Stimulated activated CD8-positive, alpha-beta memory T cell treated with anti-CD3 and anti-CD28 coated beads, Interleukin-4, amount 100 ng/mL, for 24 hours (primary cell): ENCODE data around the gene STRN.
"Not testable (repeated sequence)": the region's sequence is repeated elsewhere in the genome, so short reads cannot be mapped to it uniquely, and the experiment has no call there.

Experiments used
- DNase-seq: peaks from one replicate; pipeline ENCODE4 v3.0.0-alpha.2; 2020; ENCODE audit warnings: low read depth

Gene STRN, protein sequence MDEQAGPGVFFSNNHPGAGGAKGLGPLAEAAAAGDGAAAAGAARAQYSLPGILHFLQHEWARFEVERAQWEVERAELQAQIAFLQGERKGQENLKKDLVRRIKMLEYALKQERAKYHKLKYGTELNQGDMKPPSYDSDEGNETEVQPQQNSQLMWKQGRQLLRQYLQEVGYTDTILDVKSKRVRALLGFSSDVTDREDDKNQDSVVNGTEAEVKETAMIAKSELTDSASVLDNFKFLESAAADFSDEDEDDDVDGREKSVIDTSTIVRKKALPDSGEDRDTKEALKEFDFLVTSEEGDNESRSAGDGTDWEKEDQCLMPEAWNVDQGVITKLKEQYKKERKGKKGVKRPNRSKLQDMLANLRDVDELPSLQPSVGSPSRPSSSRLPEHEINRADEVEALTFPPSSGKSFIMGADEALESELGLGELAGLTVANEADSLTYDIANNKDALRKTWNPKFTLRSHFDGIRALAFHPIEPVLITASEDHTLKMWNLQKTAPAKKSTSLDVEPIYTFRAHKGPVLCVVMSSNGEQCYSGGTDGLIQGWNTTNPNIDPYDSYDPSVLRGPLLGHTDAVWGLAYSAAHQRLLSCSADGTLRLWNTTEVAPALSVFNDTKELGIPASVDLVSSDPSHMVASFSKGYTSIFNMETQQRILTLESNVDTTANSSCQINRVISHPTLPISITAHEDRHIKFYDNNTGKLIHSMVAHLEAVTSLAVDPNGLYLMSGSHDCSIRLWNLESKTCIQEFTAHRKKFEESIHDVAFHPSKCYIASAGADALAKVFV

DNA sequence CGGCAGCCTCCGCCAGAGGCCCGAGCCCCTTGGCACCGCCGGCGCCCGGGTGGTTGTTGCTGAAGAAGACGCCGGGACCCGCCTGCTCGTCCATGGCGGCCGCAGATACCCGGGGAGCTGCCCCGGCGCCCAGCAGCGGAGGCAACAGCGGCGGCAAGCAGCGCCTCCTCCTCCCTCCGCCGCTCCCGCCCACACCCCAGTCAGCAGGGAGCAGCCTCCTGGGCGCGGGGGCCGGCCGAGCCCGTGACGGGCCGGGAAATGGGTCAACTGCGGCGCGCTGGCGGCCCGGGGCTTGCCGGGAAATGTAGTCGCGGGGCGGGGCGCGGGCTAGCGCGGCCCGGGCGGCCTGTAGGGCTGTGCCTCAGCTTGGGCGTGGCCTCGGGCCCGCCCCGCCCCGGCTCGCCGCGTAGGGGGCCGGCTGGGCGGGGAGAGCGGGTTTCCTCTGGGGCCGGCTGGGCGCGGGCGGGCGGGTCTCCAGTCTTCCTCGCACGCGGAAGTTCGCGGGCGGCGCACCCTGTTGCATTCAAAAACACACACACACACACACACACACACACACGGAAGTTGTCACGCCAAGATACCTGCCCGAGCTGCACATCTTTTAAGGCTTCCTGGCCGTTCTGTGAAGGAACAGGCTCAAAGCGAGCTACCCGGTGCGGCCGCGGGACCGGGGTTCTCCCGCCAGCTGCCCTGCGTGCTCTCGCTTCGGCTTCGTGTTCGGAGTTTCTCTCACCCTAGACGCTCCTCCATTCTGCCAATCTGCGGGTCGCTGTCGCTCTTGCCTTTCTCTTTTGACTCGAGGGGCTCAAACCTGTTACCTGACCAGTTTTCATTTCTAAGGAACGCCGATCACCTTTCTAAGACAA lies at the start of gene STRN:
STRN (minus strand) TSS at position 167 of the 866 bp plus-strand sequence; CDS start at position 94, 73 bp downstream.
- DNase-seq: peak; percentile 96

DNA sequence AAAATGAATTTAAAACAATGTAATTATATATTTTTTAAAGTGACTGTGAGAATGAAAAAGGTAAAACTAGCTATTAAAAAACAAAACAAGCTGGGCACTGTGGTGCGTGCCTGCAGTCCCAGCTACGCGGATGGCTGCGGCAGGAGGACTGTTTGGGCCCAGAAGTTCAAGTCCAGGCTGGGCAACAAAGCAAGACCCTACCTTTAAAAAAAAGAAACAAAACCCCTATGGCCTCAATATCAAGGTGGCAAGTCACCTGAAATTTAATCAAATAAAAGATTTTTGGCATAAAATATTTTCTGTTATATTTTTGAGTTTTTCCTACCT lies 46.9 kb upstream of the STRN start:
- DNase-seq: no peak

DNA sequence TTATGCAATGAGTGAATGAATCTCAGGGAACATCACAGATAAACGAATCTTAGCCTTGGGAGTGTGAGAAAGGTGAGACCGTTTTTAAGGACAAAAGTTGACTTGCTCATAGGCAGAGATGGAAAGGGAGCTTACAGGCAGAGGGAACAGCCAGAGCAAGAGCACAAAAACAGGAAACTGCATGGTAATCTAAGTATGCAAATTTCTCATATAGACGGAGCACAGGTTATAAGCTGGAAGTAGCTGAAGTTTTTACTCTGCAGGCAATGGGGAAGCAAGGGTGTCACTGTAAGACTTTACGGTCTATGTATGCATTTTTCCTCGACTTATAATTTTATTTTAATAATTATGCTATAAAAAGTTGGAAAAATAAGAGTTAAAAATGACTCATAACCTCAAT lies 44.8 kb upstream of the STRN start:
- DNase-seq: no peak

DNA sequence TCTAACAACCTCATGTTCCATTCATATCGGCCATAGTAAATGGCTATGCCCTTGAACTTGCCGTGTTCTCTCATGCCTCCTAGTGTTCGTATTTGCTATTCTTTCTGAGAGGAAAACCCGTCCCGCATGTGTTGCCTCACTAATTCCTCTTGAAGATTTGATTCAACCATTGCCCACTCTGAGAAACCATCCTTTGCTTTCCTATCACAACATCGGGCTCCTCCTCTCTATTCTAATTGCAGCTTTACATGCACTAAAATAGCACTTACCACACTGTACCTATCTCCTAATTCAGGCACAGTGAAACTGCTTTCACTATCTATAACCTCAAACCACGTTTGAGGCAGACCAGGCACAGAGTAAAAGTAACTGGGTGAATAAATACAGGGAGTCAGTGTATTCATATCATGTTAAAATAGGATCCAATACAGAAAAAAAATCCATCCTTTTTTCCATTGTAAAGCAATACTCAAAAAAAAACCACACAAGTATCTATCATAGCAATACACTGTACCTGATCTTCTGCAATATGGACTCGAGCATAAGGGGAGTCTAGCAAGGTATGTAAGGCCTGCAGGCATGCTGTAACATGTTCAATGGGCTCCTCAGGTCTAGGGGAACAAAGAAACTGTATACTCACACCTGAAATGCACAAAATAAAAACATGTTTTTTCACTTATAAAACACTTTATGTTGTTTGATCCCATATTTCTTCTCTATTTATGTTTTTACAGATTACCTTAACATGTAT lies 39.0 kb upstream of the STRN start:
- no peak for DNase-seq

DNA sequence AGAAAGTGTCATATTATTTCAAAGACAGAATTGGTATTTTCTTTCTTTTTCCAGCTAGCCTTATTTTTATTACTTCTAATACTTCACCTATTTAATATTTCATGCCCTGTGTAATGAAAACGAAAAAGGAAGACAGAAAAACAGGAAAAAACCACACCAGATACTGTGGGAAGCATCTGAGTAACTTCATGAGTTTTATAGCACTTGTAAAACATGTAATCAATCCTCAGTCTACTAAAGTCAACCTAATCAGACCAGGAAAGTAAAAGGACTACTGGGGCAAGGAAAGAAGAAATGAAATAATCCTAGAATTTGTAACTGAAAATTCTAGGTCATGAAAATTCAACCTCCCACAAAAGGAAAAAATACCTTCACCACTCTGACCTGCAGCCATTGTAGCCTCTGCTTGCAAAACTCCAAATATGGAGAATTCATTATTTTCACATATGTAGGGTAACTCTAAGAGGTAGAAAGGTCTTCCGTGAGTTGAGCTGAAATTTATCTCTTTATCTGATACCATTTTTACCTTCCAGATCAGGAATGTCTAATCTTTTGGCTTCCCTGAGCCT lies 34.7 kb upstream of the STRN start:
- no peak for DNase-seq

DNA sequence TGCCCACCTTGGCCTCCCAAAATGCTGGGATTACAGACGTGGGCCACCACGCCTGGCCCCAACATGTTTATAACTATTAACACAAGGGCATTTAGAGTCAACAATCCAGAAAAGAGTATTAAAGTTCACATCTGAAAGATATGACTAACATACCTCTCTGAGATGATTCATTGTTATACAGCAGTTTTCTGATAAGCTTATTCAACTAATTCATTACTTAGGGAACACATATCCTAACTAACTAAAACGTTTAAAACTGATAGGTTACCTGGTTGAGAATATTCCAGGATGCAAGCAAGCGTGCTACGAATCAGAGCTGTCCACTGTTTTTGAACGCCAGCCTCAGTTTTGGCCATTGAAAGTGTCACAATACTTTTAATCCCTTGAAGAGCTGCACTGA lies 34.0 kb upstream of the STRN start:
- DNase-seq: no peak

- DNase-seq: not testable (repeated sequence)
Measured at GRCh38 chr2:36999416-36999815, 33.1 kb upstream of the STRN start.

- no peak for DNase-seq
Measured at GRCh38 chr2:36993841-36994620, 27.7 kb upstream of the STRN start.

DNA sequence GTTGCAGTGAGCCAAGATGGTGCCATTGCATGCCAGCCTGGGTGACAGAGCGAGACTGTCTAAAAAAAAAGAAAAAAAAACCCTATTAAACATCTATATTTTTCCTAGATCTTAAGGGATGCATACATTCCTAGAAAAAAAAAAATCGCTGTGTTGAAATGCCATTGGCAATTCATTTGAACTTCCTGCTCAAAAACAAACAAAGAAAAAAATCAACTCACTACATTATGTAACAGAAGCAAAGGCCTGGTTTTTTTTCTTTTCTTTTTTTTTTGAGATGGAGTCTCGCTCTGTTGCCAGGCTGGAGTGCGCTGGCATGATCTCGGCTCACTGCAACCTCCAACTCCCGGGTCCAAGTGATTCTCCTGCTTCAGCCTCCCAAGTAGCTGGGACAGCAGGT lies 21.7 kb upstream of the STRN start:
- no peak for DNase-seq

GRCh38 chr2:36982467-36982866 lies 16.1 kb upstream of the STRN start:
- no peak for DNase-seq

DNA sequence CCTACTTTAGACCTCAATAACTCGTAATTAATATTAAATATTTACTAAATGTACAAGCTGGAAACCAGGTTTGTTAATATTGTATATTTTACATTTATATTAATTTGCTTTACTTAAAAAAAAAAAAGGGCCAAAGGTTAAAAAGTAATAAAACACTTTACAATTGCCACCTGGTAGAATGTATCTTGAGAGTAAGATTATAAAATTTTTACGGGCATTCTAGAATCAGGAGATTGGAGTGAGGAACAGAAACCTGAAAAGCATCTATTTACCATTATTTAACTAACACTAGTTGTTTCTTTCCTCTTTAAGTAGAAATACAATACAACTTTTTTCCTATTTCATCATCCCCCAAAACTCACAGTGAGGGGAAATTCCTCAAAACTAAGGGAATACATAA lies 15.6 kb upstream of the STRN start:
- no peak for DNase-seq

DNA sequence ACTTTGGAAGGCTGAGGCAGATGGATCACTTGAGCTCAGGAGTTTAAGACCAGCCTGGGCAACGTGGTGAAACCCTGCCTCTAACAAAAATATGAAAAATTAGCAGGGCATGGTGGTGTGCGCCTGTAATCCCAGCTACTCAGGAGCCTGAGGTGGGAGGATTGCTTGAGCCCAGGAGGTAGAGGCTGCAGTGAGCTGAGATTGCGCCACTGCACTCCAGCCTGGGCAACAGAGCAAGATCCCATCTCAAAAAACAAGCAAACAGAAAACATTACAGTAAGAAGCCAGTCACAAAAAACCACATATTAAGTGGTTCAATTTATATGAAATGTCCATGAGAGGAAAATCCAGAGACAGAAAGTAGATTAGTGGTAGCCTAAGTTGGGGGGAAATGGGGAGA lies 12.7 kb upstream of the STRN start:
- DNase-seq: not testable (repeated sequence)

- DNase-seq: no peak
Measured at GRCh38 chr2:36976065-36976464, 9.7 kb upstream of the STRN start.

- no peak for DNase-seq
Measured at GRCh38 chr2:36975306-36975705, 9.0 kb upstream of the STRN start.

DNA sequence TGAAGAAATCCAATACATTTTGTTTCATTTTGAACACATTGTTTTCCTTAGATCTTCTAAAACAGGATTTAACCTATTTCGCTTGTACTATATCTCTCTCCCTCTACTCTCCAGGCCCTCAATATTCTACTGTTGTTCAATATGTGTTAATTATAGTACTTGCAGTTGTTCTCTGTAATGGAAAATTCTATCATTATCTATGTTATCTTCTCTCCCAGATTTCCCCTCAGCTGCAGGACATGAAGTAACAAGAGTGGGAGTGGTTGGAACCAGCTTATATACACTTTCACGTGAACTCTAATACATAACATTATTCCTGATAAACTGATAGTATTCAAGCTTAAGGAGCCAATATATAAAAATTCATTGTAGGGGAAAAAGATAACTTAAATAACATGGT lies 7.0 kb upstream of the STRN start:
- DNase-seq: no peak

DNA sequence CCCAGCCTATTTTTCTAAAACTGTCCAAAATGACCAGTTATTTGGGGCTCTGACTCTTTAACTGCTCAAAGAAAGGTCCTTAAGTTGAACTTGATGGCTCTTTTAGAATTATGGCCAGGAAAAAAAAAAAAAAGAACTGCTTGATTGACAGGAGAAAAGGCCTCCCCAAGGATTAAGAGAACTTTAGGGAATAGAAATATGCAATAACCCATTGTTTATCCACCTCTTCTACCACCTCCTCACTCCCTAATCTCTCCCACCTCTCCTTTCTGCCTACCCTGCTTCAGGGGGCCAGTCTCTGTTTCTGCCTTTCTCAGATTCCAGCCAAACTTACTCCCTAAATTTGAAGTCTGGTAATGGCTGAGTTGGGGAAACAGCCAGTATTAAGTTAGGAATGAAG lies 5.7 kb upstream of the STRN start:
- no peak for DNase-seq

GRCh38 chr2:36967236-36967876 lies 1.0 kb upstream of the STRN start:
- no peak for DNase-seq

DNA sequence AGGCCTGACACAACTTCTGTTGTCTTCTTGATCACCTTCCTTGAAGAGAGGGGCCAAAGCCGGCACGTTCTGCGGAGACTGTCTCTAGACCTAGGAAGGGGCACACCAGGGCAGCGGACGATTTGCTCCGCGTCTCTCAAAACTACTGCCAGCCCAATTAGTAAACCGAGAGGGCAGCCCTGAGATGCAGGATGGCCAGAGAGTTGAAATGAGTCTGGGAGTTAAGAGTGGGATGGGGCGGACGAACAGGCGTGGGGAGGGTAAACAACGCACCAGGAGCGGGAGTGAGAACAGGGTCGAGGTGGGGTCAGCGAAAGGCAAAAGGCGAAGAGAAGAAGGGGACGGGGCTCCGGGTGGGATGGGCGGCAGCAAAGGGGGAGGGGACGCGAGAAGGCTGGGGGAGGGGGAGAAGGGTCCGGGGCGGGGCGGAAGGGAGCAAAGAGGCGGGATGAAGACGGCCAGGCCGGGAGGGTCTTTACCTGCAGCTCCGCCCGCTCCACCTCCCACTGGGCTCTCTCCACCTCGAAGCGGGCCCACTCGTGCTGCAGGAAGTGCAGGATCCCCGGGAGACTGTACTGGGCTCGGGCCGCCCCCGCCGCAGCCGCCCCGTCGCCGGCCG lies 476 bp downstream of the STRN start:
- no peak for DNase-seq

- DNase-seq: no peak
Measured at GRCh38 chr2:36965206-36965605, 1.1 kb downstream of the STRN start.
